ENCODE data around the gene WARS2. TPM values are rescaled to one million over a fixed set of nuclear protein-coding genes. Genes with fewer than 3 reads are reported as not detected.

The WARS2 gene
- total RNA-seq, 2 experiments from 2014 or later, result 7.0 to 11.0 TPM

DNA sequence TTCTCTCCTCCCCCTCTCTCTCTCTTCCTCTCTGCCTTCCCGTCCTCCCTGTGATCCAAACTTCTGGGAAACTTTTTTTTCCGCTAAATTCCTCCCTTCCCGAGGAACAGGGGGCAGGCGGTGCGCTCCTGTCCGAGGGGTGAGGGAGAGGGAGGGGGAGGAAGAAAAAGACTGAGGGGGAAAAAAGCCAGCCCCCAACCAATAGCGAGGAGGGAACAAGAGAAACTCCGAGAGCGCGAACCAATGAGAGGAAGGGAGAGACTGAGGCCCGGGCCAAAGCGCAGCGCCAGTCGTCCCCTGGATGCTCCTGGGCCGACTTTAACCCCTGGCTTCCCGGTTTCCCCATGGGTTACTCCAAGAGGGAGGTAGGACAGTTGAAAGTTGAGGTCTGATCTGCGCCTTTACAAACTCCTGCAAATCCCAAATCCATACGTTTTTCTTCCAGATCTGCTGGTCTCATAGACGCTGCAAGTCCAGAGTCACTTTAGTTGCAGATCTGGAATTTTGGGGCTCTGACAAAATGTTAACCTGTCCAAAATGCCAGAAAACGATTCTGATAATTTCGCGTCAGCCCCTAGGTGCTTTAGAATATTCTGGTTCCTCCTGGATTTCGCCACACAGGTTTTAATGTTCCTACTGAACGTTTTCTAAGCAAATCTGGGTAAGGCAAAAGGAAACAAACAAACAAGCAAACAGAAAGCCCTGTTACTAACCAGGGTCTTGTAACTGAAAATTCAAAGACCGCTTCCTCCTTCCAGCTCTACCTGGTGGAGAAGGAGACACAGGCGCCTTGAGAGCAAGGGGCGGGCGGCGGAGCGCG, 152.1 kb downstream of the WARS2 start, which contains the start of gene TBX15:
Gene TBX15, minus strand, starts transcription at position 158 of the 820 bp plus-strand sequence. CDS start 548 bp downstream, outside the sequence.
- no peak for DNase-seq (ENCODE audit: low spot score)
- no peaks in the 10 kb centered on the region for H3K36me3 ChIP-seq (ENCODE audit: insufficient read depth, low read length)
- H3K9me2 ChIP-seq (ENCODE audit: insufficient read depth, low read length), result no peaks in the 10 kb centered on the region
- ChIA-PET POLR2A (interaction anchor here (0.7 kb wide), 1 partner anchor 469 kb away, joined by 3 read pairs; no protein-coding TSS in a partner anchor), CTCF (ENCODE audit: unreplicated experiment) (no interaction called here)
- TF ChIP-seq EZH2phosphoT487 (IDR thresholded peaks at IDR 0.05; ENCODE audit: borderline replicate concordance, low read depth, low read length), result no peak
- H3K4me3 ChIP-seq (ENCODE audit: low read depth, low read length, poor library complexity, severe bottlenecking), result no peak within 1 kb of the TSS
- H4K20me1 ChIP-seq (ENCODE audit: insufficient read depth, low read length), result no peaks in the 10 kb centered on the region
- H2AFZ ChIP-seq (ENCODE audit: low read length), result no peak within 1 kb of the TSS
- no peak within 1 kb of the TSS for H3K27ac ChIP-seq (ENCODE audit: low read depth, low read length, poor library complexity, severe bottlenecking)
- no peaks in the 10 kb centered on the region for H3K4me1 ChIP-seq (ENCODE audit: insufficient read depth, low read length, poor library complexity, severe bottlenecking)
- H3K79me2 ChIP-seq (ENCODE audit: insufficient read depth, low read depth, low read length), result no peaks in the 10 kb centered on the region
- intact Hi-C loops (cut with micrococcal nuclease; ENCODE audit: unreplicated experiment), result no loop called here
- H3K9me3 ChIP-seq (ENCODE audit: low read length), result no peaks in the 10 kb centered on the region
- no TSS peak for BruUV-seq (replicated peaks)
- H3K4me2 ChIP-seq (ENCODE audit: low read length), result no peak within 1 kb of the TSS

DNA sequence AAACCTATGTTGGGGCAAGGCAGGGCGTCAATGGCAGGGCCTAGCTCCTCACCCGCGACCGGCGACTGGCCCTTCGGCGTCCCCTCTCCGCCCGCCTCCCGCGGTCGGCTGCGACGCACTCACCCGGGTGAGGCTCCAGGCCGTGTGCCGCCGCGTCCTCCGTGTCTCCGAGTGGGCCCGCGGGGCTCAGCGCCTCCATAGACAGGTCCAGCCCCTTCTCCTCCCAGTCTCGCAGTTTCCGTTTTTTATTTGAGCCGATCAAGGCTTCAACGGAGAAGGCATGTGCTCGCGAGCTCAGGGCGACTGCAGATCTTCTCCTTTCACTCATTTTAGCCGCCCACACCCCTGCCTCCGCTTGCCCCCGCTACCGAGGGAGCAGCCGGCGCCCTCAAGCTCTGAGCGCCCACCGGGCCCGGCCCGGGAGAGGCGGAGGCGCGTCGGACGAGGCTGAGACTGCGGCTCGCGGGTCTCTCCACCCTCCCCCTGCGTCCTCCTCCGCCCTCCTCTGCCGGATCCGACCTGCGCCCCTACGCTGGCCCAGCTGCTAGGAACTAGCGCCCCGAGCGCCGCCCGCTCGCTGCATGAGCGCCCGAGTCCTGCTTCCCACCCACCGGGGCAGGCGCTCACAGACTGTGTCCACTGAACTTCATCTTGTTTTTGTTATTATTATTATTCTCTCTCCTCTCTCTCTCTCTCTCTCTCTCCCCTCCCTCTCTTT, 152.8 kb downstream of the WARS2 start:
- CTCF ChIA-PET (ENCODE audit: unreplicated experiment), result no interaction called here
- DNase-seq (ENCODE audit: low spot score), result no peak
- no peak overlapping the region for H3K27ac ChIP-seq (ENCODE audit: low read depth, low read length, poor library complexity, severe bottlenecking)
- no TSS peak for BruUV-seq (replicated peaks)
- no peaks in the 10 kb centered on the region for H3K9me2 ChIP-seq (ENCODE audit: insufficient read depth, low read length)
- H3K4me1 ChIP-seq (ENCODE audit: insufficient read depth, low read length, poor library complexity, severe bottlenecking), result no peaks in the 10 kb centered on the region
- H2AFZ ChIP-seq (ENCODE audit: low read length), result no peak overlapping the region
- POLR2A ChIA-PET, result interaction anchor here (0.7 kb wide), 1 partner anchor 470 kb away, joined by 3 read pairs; no protein-coding TSS in a partner anchor
- H3K4me3 ChIP-seq (ENCODE audit: low read depth, low read length, poor library complexity, severe bottlenecking), result no peak overlapping the region
- TF ChIP-seq, protein P1, sequence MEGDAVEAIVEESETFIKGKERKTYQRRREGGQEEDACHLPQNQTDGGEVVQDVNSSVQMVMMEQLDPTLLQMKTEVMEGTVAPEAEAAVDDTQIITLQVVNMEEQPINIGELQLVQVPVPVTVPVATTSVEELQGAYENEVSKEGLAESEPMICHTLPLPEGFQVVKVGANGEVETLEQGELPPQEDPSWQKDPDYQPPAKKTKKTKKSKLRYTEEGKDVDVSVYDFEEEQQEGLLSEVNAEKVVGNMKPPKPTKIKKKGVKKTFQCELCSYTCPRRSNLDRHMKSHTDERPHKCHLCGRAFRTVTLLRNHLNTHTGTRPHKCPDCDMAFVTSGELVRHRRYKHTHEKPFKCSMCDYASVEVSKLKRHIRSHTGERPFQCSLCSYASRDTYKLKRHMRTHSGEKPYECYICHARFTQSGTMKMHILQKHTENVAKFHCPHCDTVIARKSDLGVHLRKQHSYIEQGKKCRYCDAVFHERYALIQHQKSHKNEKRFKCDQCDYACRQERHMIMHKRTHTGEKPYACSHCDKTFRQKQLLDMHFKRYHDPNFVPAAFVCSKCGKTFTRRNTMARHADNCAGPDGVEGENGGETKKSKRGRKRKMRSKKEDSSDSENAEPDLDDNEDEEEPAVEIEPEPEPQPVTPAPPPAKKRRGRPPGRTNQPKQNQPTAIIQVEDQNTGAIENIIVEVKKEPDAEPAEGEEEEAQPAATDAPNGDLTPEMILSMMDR (conservative IDR thresholded peaks at IDR 0.05; ENCODE audit: low read length), result no peak
- TF ChIP-seq EZH2phosphoT487 (IDR thresholded peaks at IDR 0.05; ENCODE audit: borderline replicate concordance, low read depth, low read length), result no peak
- intact Hi-C loops (cut with micrococcal nuclease; ENCODE audit: unreplicated experiment), result no loop called here
- no peaks in the 10 kb centered on the region for H3K9me3 ChIP-seq (ENCODE audit: low read length)
- no peak overlapping the region for H3K4me2 ChIP-seq (ENCODE audit: low read length)
- H3K36me3 ChIP-seq (ENCODE audit: insufficient read depth, low read length), result no peaks in the 10 kb centered on the region
- no peaks in the 10 kb centered on the region for H4K20me1 ChIP-seq (ENCODE audit: insufficient read depth, low read length)
- H3K79me2 ChIP-seq (ENCODE audit: insufficient read depth, low read depth, low read length), result no peaks in the 10 kb centered on the region

DNA sequence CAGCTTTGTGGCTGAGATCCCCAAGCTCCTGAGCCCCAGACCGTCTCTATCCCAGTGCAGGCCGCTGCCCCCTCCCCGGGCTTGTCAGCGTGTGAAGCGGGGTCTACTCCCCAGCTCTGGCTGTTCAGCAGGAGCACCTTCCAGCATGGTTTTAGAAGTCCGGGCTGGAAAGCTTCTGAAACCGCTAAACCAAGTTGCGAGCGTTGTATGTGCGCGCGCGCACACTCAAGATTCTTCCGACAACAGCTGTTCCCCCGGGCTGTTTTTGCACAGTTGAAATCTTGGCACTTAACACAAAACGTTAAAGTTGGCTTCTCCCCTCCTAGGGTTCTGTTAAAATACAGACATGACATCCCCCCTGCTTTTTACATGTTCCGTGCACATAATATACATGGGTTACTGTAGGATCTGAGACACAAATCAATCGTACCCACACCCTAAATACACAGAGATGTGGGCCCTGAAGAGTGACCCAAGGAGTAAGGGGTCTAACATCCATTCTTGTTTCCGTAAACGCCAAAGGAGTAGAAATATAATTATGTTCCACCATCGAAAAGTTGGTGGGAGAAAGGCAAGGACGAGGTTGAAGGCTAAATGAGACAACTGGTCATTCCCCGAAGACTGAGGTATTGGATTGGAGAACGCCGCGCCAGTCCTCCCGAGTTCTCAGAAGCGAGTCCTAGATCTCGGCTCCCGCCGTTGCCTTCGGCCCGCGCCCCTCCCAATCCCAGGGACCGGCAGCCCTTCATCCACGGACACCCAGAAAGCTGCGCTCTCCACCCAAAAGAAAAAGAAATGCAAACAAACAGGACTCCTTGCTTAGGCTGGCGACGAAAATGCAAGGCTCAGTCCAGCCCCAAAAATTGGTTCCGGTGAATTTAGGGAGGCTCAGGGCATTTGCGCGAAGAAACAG, 153.6 kb downstream of the WARS2 start:
- no peak for DNase-seq (ENCODE audit: low spot score)
- Histone ChIP-seq H3K9me3 (ENCODE audit: low read length) (no peaks in the 10 kb centered on the region), H3K79me2 (ENCODE audit: insufficient read depth, low read depth, low read length) (no peaks in the 10 kb centered on the region), H3K4me1 (ENCODE audit: insufficient read depth, low read length, poor library complexity, severe bottlenecking) (no peaks in the 10 kb centered on the region), H3K4me2 (ENCODE audit: low read length) (no peak overlapping the region), H3K27ac (ENCODE audit: low read depth, low read length, poor library complexity, severe bottlenecking) (no peak overlapping the region), H3K4me3 (ENCODE audit: low read depth, low read length, poor library complexity, severe bottlenecking) (no peak overlapping the region), H3K9me2 (ENCODE audit: insufficient read depth, low read length) (no peaks in the 10 kb centered on the region), H2AFZ (ENCODE audit: low read length) (no peak overlapping the region), H3K36me3 (ENCODE audit: insufficient read depth, low read length) (no peaks in the 10 kb centered on the region), H4K20me1 (ENCODE audit: insufficient read depth, low read length) (no peaks in the 10 kb centered on the region)
- intact Hi-C loops (cut with micrococcal nuclease; ENCODE audit: unreplicated experiment), result no loop called here
- ChIA-PET POLR2A (no interaction called here), CTCF (ENCODE audit: unreplicated experiment) (no interaction called here)
- no peak for TF ChIP-seq EZH2phosphoT487 (IDR thresholded peaks at IDR 0.05; ENCODE audit: borderline replicate concordance, low read depth, low read length)
- TF ChIP-seq, protein P1 (conservative IDR thresholded peaks at IDR 0.05; ENCODE audit: low read length), result no peak
- BruUV-seq (replicated peaks), result no TSS peak
